H9 (cell line): Measurements from ENCODE around the gene TMEM240. TPM values are rescaled to one million over a fixed set of nuclear protein-coding genes. Genes with fewer than 3 reads are reported as not detected.
A peak's percentile ranks its signal among the peaks of the same experiment; 100 is the strongest.

Source experiments
- DNase-seq: peaks from one replicate; pipeline ENCODE4 v3.0.0-alpha.2; 2017
- H2AFZ ChIP-seq: one replicate; pipeline ENCODE4 v1.6.1; 2013; ENCODE audit warnings: mild to moderate bottlenecking, low read length, control low read depth, moderate library complexity
- H2AK5ac ChIP-seq: 2 replicates; pipeline ENCODE4 v1.6.1; 2013; ENCODE audit warnings: low read length, control low read depth, mixed read lengths; ENCODE audit not compliant: insufficient read length
- H2BK120ac ChIP-seq: one replicate; pipeline ENCODE4 v1.6.1; 2013; ENCODE audit warnings: low read depth, mild to moderate bottlenecking, low read length, control low read depth, inconsistent platforms; ENCODE audit not compliant: poor library complexity, severe bottlenecking
- H2BK12ac ChIP-seq: 2 replicates; pipeline ENCODE4 v1.6.1; 2013; ENCODE audit warnings: low read length, control low read depth, mixed read lengths, low read depth; ENCODE audit not compliant: insufficient read length
- H2BK15ac ChIP-seq: 2 replicates; pipeline ENCODE4 v1.6.1; 2013; ENCODE audit warnings: low read depth, low read length, control low read depth
- H2BK20ac ChIP-seq: one replicate; pipeline ENCODE4 v1.6.1; 2013; ENCODE audit warnings: low read depth, mild to moderate bottlenecking, low read length, control low read depth, inconsistent platforms; ENCODE audit not compliant: poor library complexity, severe bottlenecking
- H2BK5ac ChIP-seq: 2 replicates; pipeline ENCODE4 v1.6.1; 2013; ENCODE audit warnings: low read length, control low read depth, mixed read lengths; ENCODE audit not compliant: insufficient read length
- H3K14ac ChIP-seq: 2 replicates; pipeline ENCODE4 v1.6.1; 2013; ENCODE audit warnings: low read length, control low read depth; ENCODE audit not compliant: insufficient read depth
- H3K18ac ChIP-seq: 2 replicates; pipeline ENCODE4 v1.6.1; 2013; ENCODE audit warnings: low read depth, mild to moderate bottlenecking, mixed read lengths, low read length, control low read depth; ENCODE audit not compliant: insufficient read length
- H3K23ac ChIP-seq: 2 replicates; pipeline ENCODE4 v1.6.1; 2013; ENCODE audit warnings: low read length, control low read depth, mixed read lengths, low read depth; ENCODE audit not compliant: insufficient read length
- H3K23me2 ChIP-seq: 2 replicates; pipeline ENCODE4 v1.6.1; 2013; ENCODE audit warnings: low read depth, mild to moderate bottlenecking, mixed read lengths, low read length, control low read depth; ENCODE audit not compliant: insufficient read length, poor library complexity, severe bottlenecking
- H3K27ac ChIP-seq: 2 replicates; pipeline ENCODE4 v1.5.1; 2013; ENCODE audit warnings: low read length, control low read depth, mixed read lengths, low read depth; ENCODE audit not compliant: insufficient read length
- H3K27me3 ChIP-seq: 2 replicates; pipeline ENCODE4 v1.6.1; 2013; ENCODE audit warnings: low read length, control low read depth, inconsistent platforms; ENCODE audit not compliant: insufficient read depth
- H3K4ac ChIP-seq: 2 replicates; pipeline ENCODE4 v1.6.1; 2013; ENCODE audit warnings: low read depth, mild to moderate bottlenecking, control low read depth, inconsistent platforms, low read length, moderate library complexity
- H3K4me1 ChIP-seq: 2 replicates; pipeline ENCODE4 v1.6.1; 2013; ENCODE audit warnings: low read length, control low read depth, inconsistent platforms; ENCODE audit not compliant: insufficient read depth
- H3K4me2 ChIP-seq: 2 replicates; pipeline ENCODE4 v1.6.1; 2013; ENCODE audit warnings: low read length, control low read depth, mixed read lengths; ENCODE audit not compliant: insufficient read length, insufficient read depth
- H3K56ac ChIP-seq: 2 replicates; pipeline ENCODE4 v1.6.1; 2013; ENCODE audit warnings: low read depth, mild to moderate bottlenecking, mixed read lengths, low read length, control low read depth; ENCODE audit not compliant: insufficient read length
- H3K79me1 ChIP-seq: 2 replicates; pipeline ENCODE4 v1.6.1; 2013; ENCODE audit warnings: low read depth, mild to moderate bottlenecking, moderate library complexity, low read length, control low read depth, inconsistent platforms; ENCODE audit not compliant: insufficient read depth, poor library complexity, severe bottlenecking
- H3K79me2 ChIP-seq: 2 replicates; pipeline ENCODE4 v1.6.1; 2013; ENCODE audit warnings: low read length, control low read depth, inconsistent platforms; ENCODE audit not compliant: insufficient read depth
- H3K9ac ChIP-seq: 2 replicates; pipeline ENCODE4 v1.6.1; 2013; ENCODE audit warnings: low read length, control low read depth, mixed read lengths; ENCODE audit not compliant: insufficient read length; ENCODE audit errors: extremely low read depth
- H3K9me3 ChIP-seq: one replicate; pipeline ENCODE4 v1.6.1; 2013; ENCODE audit warnings: low read depth, low read length, inconsistent platforms; ENCODE audit not compliant: control insufficient read depth
- H3T11ph ChIP-seq: one replicate; pipeline ENCODE4 v1.6.1; 2013; ENCODE audit warnings: mild to moderate bottlenecking, low read length, control low read depth, inconsistent platforms
- H4K20me1 ChIP-seq: one replicate; pipeline ENCODE4 v1.6.1; 2013; ENCODE audit not compliant: control insufficient read depth, insufficient read length, insufficient read depth
- H4K5ac ChIP-seq: 2 replicates; pipeline ENCODE4 v1.6.1; 2013; ENCODE audit warnings: low read depth, mild to moderate bottlenecking, mixed read lengths, low read length, control low read depth; ENCODE audit not compliant: insufficient read length
- H4K8ac ChIP-seq: replicated peaks from 2 replicates; pipeline ENCODE4 v1.6.1; 2013; ENCODE audit warnings: low read length, control low read depth, mixed read lengths, low read depth; ENCODE audit not compliant: insufficient read length
- H4K91ac ChIP-seq: 2 replicates; pipeline ENCODE4 v1.6.1; 2013; ENCODE audit warnings: low read depth, mild to moderate bottlenecking, moderate library complexity, mixed read lengths, low read length, control low read depth; ENCODE audit not compliant: insufficient read length
- H3K27ac Mint-ChIP-seq, 3 experiments: 2 replicates in 2 of 3; 3 replicates in 1 of 3; pipeline ENCODE4 v1.8.0; 2020 to 2021; ENCODE audit warnings: mixed read lengths in 3 of 3, mild to moderate bottlenecking in 1 of 3, moderate library complexity in 1 of 3
- H3K27me3 Mint-ChIP-seq: 2 replicates; pipeline ENCODE4 v1.8.0; 2021; ENCODE audit warnings: low read depth, mild to moderate bottlenecking, moderate library complexity, mixed read lengths
- H3K36me3 Mint-ChIP-seq, 3 experiments: 2 replicates in 2 of 3; 3 replicates in 1 of 3; pipeline ENCODE4 v1.8.0; 2020 to 2021; ENCODE audit warnings: low read depth in 3 of 3, mixed read lengths in 3 of 3; ENCODE audit not compliant: insufficient read depth in 1 of 3
- H3K4me1 Mint-ChIP-seq, 2 experiments: 2 replicates each; pipeline ENCODE4 v1.8.0; 2020; ENCODE audit warnings: mixed read lengths in 2 of 2
- H3K4me3 Mint-ChIP-seq, 2 experiments: 2 replicates in 1 of 2; 3 replicates in 1 of 2; pipeline ENCODE4 v1.8.0; 2020 to 2021; ENCODE audit warnings: mild to moderate bottlenecking in 2 of 2, mixed read lengths in 2 of 2, moderate library complexity in 1 of 2
- H3K9me3 Mint-ChIP-seq, 2 experiments: 2 replicates in 1 of 2; 3 replicates in 1 of 2; pipeline ENCODE4 v1.8.0; 2020; ENCODE audit warnings: mild to moderate bottlenecking in 2 of 2, mixed read lengths in 2 of 2, moderate library complexity in 1 of 2
- WGBS: extraction: QIAGEN DNeasy Blood & Tissue Kit; methylation state at CpG from one replicate; pipeline ENCODE4 v1.1.7; 2013; ENCODE audit warnings: missing lambda C conversion rate, low lambda C conversion rate, mixed read lengths; ENCODE audit not compliant: insufficient read length; ENCODE audit errors: extremely low coverage; 5-methylcytosine and 5-hydroxymethylcytosine counted together
- total RNA-seq: library from RNA; stranded (reverse); gene quantifications from 2 replicates; pipeline ENCODE4 v1.2.1, GENCODE V29; 2021
- TF ChIP-seq, protein P1 (sequence below): fragments of 200-600 bp; sonication (generic); conservative IDR thresholded peaks from 3 replicates; pipeline ENCODE4 v1.8.0; 2021; ENCODE audit warnings: antibody characterized with exemption, mild to moderate bottlenecking

Gene TMEM240
- total RNA-seq, 1 experiment from 2014 or later, result 8.7 TPM

DNA sequence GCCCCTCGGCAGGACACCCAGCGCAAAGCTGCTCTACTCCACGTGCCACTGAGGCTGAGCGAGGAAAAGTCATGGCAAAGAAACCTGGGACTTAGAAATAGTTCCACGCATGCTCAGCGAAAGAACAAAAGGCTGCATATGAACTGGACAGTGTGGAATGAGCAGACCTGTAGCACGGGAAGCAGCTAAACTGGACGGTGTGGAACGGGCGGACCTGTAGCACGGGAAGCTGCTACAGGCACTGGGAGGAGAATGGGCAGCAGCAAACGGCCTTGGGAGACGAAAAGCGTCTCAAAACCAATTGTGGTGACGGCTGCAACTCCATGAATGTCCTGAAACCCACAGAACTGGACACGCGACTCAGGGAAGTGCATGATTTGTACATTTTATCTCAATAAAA is 18.6 kb upstream of the TMEM240 start:
- Histone ChIP-seq H2BK15ac (no peak overlapping the region), H2BK20ac (no peak overlapping the region), H2AFZ (no peak overlapping the region), H3K27ac (no peak overlapping the region), H3K23ac (no peak overlapping the region), H3K14ac (no peak overlapping the region), H3K9ac (no peak overlapping the region), H2BK12ac (no peak overlapping the region), H4K20me1 (no peaks in the 10 kb centered on the region), H3K9me3 (no peaks in the 10 kb centered on the region), H3T11ph (no peak overlapping the region), H3K27me3 (no peaks in the 10 kb centered on the region), H4K5ac (no peak overlapping the region), H3K79me1 (peaks cover 2% of the 10 kb centered on the region), H4K8ac (no peak overlapping the region), H2BK120ac (no peak overlapping the region), H3K4me2 (no peak overlapping the region), H3K4me1 (no peaks in the 10 kb centered on the region), H3K18ac (no peak overlapping the region), H2AK5ac (no peak overlapping the region), H3K56ac (no peak overlapping the region), H3K23me2 (no peaks in the 10 kb centered on the region), H2BK5ac (no peak overlapping the region), H4K91ac (no peak overlapping the region), H3K4ac (no peak overlapping the region), H3K79me2 (no peaks in the 10 kb centered on the region; the same call in 1 of the 2 replicates)
- Mint-ChIP-seq H3K4me3 (no peak overlapping the region), H3K4me1 (no peaks in the 10 kb centered on the region), H3K27ac (peak overlapping the region in 2 of 3 experiments; percentile 26 to 41; a peak in 4 of 7 replicates), H3K27me3 (no peaks in the 10 kb centered on the region; the same call in 1 of the 2 replicates), H3K9me3 (no peaks in the 10 kb centered on the region), H3K36me3 (peaks cover 20 to 41% (median 34%) of the 10 kb centered on the region in 3 experiments)
- no CpG with 5 or more reads among the region's 17 CpGs for WGBS
- TF ChIP-seq, protein P1, sequence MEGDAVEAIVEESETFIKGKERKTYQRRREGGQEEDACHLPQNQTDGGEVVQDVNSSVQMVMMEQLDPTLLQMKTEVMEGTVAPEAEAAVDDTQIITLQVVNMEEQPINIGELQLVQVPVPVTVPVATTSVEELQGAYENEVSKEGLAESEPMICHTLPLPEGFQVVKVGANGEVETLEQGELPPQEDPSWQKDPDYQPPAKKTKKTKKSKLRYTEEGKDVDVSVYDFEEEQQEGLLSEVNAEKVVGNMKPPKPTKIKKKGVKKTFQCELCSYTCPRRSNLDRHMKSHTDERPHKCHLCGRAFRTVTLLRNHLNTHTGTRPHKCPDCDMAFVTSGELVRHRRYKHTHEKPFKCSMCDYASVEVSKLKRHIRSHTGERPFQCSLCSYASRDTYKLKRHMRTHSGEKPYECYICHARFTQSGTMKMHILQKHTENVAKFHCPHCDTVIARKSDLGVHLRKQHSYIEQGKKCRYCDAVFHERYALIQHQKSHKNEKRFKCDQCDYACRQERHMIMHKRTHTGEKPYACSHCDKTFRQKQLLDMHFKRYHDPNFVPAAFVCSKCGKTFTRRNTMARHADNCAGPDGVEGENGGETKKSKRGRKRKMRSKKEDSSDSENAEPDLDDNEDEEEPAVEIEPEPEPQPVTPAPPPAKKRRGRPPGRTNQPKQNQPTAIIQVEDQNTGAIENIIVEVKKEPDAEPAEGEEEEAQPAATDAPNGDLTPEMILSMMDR, result no peak
- no peak for DNase-seq
